Neural cell (in vitro differentiated cells): ENCODE data around the gene TMSB10. TPM values are rescaled to one million over a fixed set of nuclear protein-coding genes. Genes with fewer than 3 reads are reported as not detected.

Source experiments
- H2AFZ ChIP-seq: fragments of 200-600, 300-800 bp; sonication (generic), shearing (Covaris generic); 2 replicates; pipeline ENCODE4 v1.6.0; 2014; ENCODE audit warnings: low read depth, mild to moderate bottlenecking, antibody characterized with exemption, low read length, moderate library complexity
- H3F3A ChIP-seq: fragments of 200-600 bp; shearing (Covaris generic); 2 replicates; pipeline ENCODE4 v1.6.1; 2016; ENCODE audit warnings: mild to moderate bottlenecking, moderate library complexity, mixed read lengths, antibody characterized with exemption, low read length; ENCODE audit not compliant: insufficient read depth, poor library complexity, severe bottlenecking
- H3K27ac ChIP-seq: fragments of 200-600, 300-800 bp; sonication (generic), shearing (Covaris generic); 2 replicates; pipeline ENCODE4 v1.5.1; 2014; ENCODE audit warnings: mild to moderate bottlenecking, low read length, moderate library complexity
- H3K27me3 ChIP-seq: fragments of 300-800, 200-600 bp; sonication (generic), shearing (Covaris generic); 2 replicates; pipeline ENCODE4 v1.6.0; 2014; ENCODE audit warnings: mild to moderate bottlenecking, low read depth, low read length, moderate library complexity; ENCODE audit not compliant: insufficient read depth
- H3K36me3 ChIP-seq: fragments of 300-800, 200-600 bp; sonication (generic), shearing (Covaris generic); 2 replicates; pipeline ENCODE4 v1.5.1; 2014; ENCODE audit warnings: mild to moderate bottlenecking, antibody characterized with exemption, low read length, moderate library complexity; ENCODE audit not compliant: insufficient read depth
- H3K4me2 ChIP-seq: fragments of 300-800, 200-600 bp; sonication (generic), shearing (Covaris generic); 2 replicates; pipeline ENCODE4 v1.6.0; 2014; ENCODE audit warnings: mild to moderate bottlenecking, low read length
- H3K4me3 ChIP-seq: fragments of 300-800, 200-600 bp; sonication (generic), shearing (Covaris generic); 2 replicates; pipeline ENCODE4 v1.5.1; 2014; ENCODE audit warnings: mild to moderate bottlenecking, low read length, moderate library complexity
- H3K79me2 ChIP-seq: fragments of 200-600 bp; shearing (Covaris generic); replicated peaks from 2 replicates; pipeline ENCODE4 v1.6.0; 2014; ENCODE audit warnings: mild to moderate bottlenecking, low read length, moderate library complexity; ENCODE audit not compliant: insufficient read depth
- H3K9ac ChIP-seq: fragments of 300-800, 200-600 bp; sonication (generic), shearing (Covaris generic); 2 replicates; pipeline ENCODE4 v1.6.1; 2016; ENCODE audit warnings: mild to moderate bottlenecking, low read length, mixed read lengths
- H3K9me2 ChIP-seq: fragments of 200-600 bp; shearing (Covaris generic); 2 replicates; pipeline ENCODE4 v1.6.1; 2016; ENCODE audit warnings: mild to moderate bottlenecking, low read length, mixed read lengths; ENCODE audit not compliant: insufficient read depth
- H3K9me3 ChIP-seq: fragments of 200-600, 300-800 bp; sonication (generic), shearing (Covaris generic); 2 replicates; pipeline ENCODE4 v1.6.1; 2016; ENCODE audit warnings: mild to moderate bottlenecking, mixed run types, low read length, moderate library complexity, mixed read lengths
- H4K20me1 ChIP-seq: fragments of 200-600 bp; shearing (Covaris generic); 2 replicates; pipeline ENCODE4 v1.6.1; 2016; ENCODE audit warnings: mild to moderate bottlenecking, mixed run types; ENCODE audit not compliant: insufficient read depth
- EP300 ChIP-seq: fragments of 450-650 bp; conservative IDR thresholded peaks from 2 replicates; pipeline ENCODE4 v1.6.1; 2014; ENCODE audit warnings: antibody characterized with exemption, mild to moderate bottlenecking, moderate library complexity; ENCODE audit not compliant: poor library complexity, severe bottlenecking
- EZH2 ChIP-seq: fragments of 200-600, 300-800 bp; shearing (Covaris generic), sonication (generic); IDR thresholded peaks from 2 replicates; pipeline ENCODE4 v1.6.1; 2014; ENCODE audit warnings: antibody characterized with exemption, low read length, borderline replicate concordance, mild to moderate bottlenecking; ENCODE audit not compliant: insufficient read depth, poor library complexity, severe bottlenecking
- MXI1 ChIP-seq: fragments of 450-650 bp; conservative IDR thresholded peaks from 2 replicates; pipeline ENCODE4 v1.6.1; 2014; ENCODE audit warnings: antibody characterized with exemption, mild to moderate bottlenecking; ENCODE audit not compliant: poor library complexity, severe bottlenecking
- POLR2AphosphoS5 ChIP-seq: IDR thresholded peaks from 2 replicates; pipeline ENCODE4 v1.6.1; 2012
- RAD21 ChIP-seq: fragments of 450-650 bp; conservative IDR thresholded peaks from 2 replicates; pipeline ENCODE4 v1.6.1; 2014; ENCODE audit warnings: antibody characterized with exemption, mild to moderate bottlenecking, moderate library complexity
- SMC3 ChIP-seq: fragments of 450-650 bp; conservative IDR thresholded peaks from 2 replicates; pipeline ENCODE4 v1.6.1; 2014; ENCODE audit warnings: antibody characterized with exemption, mild to moderate bottlenecking, moderate library complexity; ENCODE audit not compliant: poor library complexity
- TAF1 ChIP-seq: IDR thresholded peaks from 2 replicates; pipeline ENCODE4 v1.6.1; 2012; ENCODE audit warnings: low read depth
- polyA plus RNA-seq: library from polyadenylated mRNA; depleted of rRNA; stranded (reverse); fragments of >200 nt; gene quantifications from 2 replicates; pipeline ENCODE4 v1.2.3, GENCODE V29; 2014
- TF ChIP-seq, protein P1 (sequence below): IDR thresholded peaks from 2 replicates; pipeline ENCODE4 v1.6.1; 2012; ENCODE audit warnings: borderline replicate concordance
- TF ChIP-seq, protein P2 (sequence below): fragments of 450-650 bp; IDR thresholded peaks from 2 replicates; pipeline ENCODE4 v1.5.1; 2014; ENCODE audit warnings: antibody characterized with exemption, mild to moderate bottlenecking, moderate library complexity; ENCODE audit not compliant: poor library complexity, severe bottlenecking

Gene TMSB10
- polyA plus RNA-seq, 1 donor from 2014 or later, result 15,324 TPM

DNA sequence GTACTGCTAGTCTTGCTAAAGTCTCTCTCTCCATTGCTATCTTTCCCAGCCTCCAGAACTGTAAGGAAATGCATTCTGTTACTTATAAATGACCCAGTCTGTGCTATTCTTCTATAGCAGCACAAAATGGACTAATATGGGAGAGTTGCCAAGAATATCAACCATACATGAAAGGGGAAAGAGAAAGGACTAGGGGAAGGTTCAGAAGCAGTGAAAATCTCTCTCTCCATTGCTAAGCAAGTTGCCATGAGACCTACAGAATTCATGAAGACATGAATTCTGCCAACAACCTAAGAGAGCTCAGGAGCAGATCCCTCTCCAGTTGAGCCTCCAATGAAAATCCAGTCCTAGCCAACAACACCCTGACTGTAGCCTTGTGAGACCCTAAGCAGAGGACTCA is 21.0 kb upstream of the TMSB10 start:
- Histone ChIP-seq H4K20me1 (no peaks in the 10 kb centered on the region), H3K9me3 (no peaks in the 10 kb centered on the region), H3K36me3 (no peaks in the 10 kb centered on the region), H2AFZ (no peak overlapping the region), H3K27ac (no peak overlapping the region), H3K27me3 (peaks cover 48% of the 10 kb centered on the region), H3K4me2 (no peak overlapping the region), H3F3A (no peaks in the 10 kb centered on the region), H3K9ac (no peak overlapping the region), H3K9me2 (no peaks in the 10 kb centered on the region), H3K4me3 (no peak overlapping the region), H3K79me2 (no peaks in the 10 kb centered on the region)
- TF ChIP-seq SMC3, result no peak
- no peak for TF ChIP-seq TAF1
- TF ChIP-seq, protein P1, sequence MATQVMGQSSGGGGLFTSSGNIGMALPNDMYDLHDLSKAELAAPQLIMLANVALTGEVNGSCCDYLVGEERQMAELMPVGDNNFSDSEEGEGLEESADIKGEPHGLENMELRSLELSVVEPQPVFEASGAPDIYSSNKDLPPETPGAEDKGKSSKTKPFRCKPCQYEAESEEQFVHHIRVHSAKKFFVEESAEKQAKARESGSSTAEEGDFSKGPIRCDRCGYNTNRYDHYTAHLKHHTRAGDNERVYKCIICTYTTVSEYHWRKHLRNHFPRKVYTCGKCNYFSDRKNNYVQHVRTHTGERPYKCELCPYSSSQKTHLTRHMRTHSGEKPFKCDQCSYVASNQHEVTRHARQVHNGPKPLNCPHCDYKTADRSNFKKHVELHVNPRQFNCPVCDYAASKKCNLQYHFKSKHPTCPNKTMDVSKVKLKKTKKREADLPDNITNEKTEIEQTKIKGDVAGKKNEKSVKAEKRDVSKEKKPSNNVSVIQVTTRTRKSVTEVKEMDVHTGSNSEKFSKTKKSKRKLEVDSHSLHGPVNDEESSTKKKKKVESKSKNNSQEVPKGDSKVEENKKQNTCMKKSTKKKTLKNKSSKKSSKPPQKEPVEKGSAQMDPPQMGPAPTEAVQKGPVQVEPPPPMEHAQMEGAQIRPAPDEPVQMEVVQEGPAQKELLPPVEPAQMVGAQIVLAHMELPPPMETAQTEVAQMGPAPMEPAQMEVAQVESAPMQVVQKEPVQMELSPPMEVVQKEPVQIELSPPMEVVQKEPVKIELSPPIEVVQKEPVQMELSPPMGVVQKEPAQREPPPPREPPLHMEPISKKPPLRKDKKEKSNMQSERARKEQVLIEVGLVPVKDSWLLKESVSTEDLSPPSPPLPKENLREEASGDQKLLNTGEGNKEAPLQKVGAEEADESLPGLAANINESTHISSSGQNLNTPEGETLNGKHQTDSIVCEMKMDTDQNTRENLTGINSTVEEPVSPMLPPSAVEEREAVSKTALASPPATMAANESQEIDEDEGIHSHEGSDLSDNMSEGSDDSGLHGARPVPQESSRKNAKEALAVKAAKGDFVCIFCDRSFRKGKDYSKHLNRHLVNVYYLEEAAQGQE, result no peak
- TF ChIP-seq EZH2, result no peak
- no peak for TF ChIP-seq MXI1
- no peak for TF ChIP-seq EP300
- TF ChIP-seq RAD21, result no peak
- TF ChIP-seq, protein P2, sequence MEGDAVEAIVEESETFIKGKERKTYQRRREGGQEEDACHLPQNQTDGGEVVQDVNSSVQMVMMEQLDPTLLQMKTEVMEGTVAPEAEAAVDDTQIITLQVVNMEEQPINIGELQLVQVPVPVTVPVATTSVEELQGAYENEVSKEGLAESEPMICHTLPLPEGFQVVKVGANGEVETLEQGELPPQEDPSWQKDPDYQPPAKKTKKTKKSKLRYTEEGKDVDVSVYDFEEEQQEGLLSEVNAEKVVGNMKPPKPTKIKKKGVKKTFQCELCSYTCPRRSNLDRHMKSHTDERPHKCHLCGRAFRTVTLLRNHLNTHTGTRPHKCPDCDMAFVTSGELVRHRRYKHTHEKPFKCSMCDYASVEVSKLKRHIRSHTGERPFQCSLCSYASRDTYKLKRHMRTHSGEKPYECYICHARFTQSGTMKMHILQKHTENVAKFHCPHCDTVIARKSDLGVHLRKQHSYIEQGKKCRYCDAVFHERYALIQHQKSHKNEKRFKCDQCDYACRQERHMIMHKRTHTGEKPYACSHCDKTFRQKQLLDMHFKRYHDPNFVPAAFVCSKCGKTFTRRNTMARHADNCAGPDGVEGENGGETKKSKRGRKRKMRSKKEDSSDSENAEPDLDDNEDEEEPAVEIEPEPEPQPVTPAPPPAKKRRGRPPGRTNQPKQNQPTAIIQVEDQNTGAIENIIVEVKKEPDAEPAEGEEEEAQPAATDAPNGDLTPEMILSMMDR, result no peak
- TF ChIP-seq POLR2AphosphoS5, result no peak

DNA sequence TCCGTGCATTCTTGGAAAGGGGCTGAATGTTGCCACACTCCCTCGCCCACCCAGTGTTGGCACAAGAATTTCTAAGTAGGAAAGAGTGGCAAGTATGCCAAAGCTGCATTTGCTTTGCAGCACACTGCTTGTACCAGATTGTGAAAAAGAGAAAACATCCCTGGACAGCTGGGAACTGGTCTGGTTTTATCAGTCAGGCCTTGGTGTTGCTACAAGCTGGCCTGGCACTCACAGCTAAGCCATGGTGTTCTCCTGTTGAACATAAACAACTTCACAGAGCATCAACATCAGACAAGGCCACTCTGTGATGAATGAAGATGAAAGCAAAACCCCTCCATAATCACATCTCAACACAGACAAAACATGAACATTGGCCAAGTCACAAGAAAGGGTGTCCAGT is 20.3 kb upstream of the TMSB10 start:
- TF ChIP-seq, protein P2, result no peak
- TF ChIP-seq EZH2 (no peak), EP300 (no peak)
- Histone ChIP-seq H3F3A (no peaks in the 10 kb centered on the region), H3K9me2 (no peaks in the 10 kb centered on the region), H3K9me3 (no peaks in the 10 kb centered on the region), H3K27ac (no peak overlapping the region), H3K36me3 (no peaks in the 10 kb centered on the region), H2AFZ (no peak overlapping the region), H3K4me2 (no peak overlapping the region), H3K4me3 (no peak overlapping the region), H3K79me2 (no peaks in the 10 kb centered on the region), H3K27me3 (peaks cover 41% of the 10 kb centered on the region), H3K9ac (no peak overlapping the region), H4K20me1 (no peaks in the 10 kb centered on the region)
